GM19395 (cell line): ENCODE results near the gene ARL15.

ENCODE experiments used
- ATAC-seq: cut with Tn5 transposase; IDR thresholded peaks from one replicate; pipeline ENCODE4 v1.9.1; 2021; ENCODE audit warnings: mild to moderate bottlenecking, moderate library complexity; ENCODE audit not compliant: unreplicated experiment

ARL15 gene

GRCh38 chr5:54315736-54316528 lies 5.6 kb upstream of the ARL15 start:
- ATAC-seq, result no peak

DNA sequence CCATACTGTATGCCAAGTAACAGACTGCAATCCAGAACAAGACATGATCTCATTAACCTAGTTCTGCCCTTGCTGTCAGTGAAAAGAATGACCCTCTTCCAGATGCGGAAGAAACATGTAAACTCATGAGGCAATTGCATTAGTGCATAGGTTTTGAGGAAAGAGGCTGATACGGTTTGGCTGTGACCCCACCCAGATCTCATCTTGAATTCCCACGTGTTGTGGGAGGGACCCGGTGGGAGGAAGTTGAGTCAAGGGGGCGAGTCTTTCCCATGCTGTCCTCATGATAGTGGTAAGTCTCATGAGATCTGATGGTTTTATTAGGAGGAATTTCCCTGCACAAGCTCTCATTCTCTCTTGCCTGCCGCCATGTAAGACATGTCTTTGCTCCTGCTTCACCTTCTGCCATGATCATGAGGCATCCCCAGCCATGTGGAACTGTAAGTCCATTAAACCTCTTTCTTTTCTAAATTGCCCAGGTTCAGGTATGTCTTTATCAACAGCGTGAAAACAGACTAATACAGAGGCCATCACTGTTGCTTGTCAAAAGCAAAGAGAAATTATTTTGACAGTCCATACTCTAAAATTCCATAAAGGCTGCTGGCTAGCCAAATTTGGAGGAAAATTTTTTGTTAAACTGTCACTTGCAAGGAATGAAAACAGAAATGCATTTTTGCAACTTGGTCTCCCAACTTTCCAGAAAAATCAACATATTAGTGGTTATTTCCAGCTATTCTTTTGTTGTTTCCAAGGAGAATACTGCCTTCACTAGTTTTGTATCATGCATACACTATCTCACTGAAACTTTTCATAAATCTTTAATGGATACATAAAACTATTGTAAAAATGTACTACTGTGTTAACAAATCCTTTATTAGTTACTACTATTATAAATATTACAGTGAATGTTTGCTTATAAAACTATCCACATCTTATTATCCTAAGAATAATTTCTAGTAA lies 3.2 kb upstream of the ARL15 start:
- ATAC-seq, result no peak

- ATAC-seq, result no peak
Measured at GRCh38 chr5:54312499-54312898, 2.1 kb upstream of the ARL15 start.

- ATAC-seq, result no peak
Measured at GRCh38 chr5:54311176-54311677, 854 bp upstream of the ARL15 start.

DNA sequence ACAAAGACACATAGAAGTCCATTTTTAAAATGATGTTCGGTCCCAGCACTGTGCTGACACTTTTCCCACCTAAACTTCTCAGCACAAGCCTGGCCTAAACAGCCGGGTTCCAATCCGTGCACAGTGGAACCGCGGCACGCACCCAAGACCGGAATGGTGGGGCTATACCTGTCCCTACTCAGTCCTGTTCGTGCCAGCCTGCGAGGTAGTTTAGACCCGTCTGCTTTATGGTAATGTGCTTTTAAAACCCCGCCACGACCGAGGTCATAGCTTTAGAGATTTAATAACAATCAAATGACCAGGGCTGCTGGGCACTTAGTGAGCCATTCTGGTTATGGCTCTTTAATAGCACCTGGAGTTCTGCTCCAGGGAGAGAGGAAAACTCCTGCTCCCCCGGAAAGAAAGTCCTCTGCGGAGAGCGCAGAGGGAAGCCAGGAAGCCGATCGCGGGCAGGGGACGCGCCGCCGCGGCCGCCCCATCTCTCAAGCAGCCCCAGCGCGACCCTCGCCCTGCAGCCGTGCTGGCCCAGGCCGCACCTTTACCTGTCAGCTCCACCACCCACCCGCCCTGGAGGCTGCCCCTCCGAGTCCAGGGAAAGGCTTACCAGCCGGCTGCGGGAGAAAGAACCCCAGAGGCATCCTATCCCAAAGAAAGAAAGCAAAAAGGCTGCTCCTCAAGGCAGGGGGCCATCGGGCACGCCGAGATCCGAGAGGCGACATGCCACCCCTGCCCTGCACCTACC lies 511 bp downstream of the ARL15 start:
- peak; percentile 37 for ATAC-seq

DNA sequence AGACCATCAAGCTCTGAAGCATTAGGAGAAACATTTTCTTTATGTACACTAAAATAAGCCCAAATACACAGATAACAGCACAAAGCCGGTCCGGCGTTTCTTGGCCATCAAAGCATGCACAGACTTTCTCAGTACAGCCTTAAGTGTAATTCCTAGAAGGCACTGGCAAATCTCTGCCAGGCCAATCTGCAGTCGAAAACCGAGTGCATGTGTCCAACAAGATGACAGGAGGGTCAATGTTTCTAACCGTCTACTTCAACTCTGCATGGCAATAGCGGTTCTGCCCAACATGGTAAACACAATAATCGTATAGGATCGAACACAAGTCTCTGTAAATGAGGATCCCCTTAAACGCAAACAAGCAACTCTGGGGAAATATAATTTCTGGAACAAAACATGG lies 1.1 kb downstream of the ARL15 start:
- no peak for ATAC-seq

GRCh38 chr5:54307583-54307982 lies 2.8 kb downstream of the ARL15 start:
- no peak for ATAC-seq

- no peak for ATAC-seq
Measured at GRCh38 chr5:54306893-54307292, 3.5 kb downstream of the ARL15 start.

- ATAC-seq, result no peak
Measured at GRCh38 chr5:54305737-54306136, 4.6 kb downstream of the ARL15 start.

DNA sequence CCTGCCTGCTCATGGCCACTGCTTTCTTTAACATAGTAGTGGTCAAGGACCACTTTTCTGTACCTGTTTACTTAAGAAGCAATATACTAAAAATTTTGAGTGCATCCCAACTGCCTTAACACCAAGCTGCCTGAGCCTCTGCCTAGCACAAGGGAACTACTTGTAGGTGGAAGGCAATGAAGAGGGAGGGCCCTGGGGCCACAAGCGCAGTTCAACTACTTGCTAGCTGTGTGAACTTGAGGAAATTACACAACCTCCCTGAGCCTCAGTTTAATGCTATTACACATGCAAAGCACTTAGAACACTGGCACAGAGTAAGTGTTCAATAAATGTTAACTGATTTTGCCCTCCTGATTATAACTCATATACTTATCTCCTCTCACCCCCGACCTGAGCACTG lies 6.3 kb downstream of the ARL15 start:
- ATAC-seq, result no peak

- no peak for ATAC-seq
Measured at GRCh38 chr5:54302267-54302687, 8.1 kb downstream of the ARL15 start.

DNA sequence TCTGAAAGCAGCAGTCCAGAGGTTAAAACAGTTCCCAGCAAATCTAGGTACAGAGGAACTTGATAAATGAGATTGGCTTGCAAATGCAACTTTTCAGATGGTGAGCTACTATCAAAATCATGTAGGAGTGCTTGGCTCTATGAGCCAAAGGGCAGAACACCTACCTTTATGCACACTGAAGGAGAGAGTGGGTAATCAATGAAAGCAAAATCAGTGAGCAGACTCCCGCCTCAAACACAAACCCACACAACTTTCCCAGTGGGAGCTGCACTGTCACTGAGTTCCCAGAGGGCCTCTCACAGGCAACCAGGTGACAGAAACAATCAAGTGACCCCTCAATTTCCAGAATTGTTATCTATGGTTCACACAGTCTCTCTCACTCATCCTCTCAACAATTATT lies 8.5 kb downstream of the ARL15 start:
- ATAC-seq, result no peak

- no peak for ATAC-seq
Measured at GRCh38 chr5:54301220-54301619, 9.2 kb downstream of the ARL15 start.

GRCh38 chr5:54298947-54299346 lies 11.4 kb downstream of the ARL15 start:
- ATAC-seq, result no peak

GRCh38 chr5:54296386-54296785 lies 14.0 kb downstream of the ARL15 start:
- ATAC-seq, result no peak

DNA sequence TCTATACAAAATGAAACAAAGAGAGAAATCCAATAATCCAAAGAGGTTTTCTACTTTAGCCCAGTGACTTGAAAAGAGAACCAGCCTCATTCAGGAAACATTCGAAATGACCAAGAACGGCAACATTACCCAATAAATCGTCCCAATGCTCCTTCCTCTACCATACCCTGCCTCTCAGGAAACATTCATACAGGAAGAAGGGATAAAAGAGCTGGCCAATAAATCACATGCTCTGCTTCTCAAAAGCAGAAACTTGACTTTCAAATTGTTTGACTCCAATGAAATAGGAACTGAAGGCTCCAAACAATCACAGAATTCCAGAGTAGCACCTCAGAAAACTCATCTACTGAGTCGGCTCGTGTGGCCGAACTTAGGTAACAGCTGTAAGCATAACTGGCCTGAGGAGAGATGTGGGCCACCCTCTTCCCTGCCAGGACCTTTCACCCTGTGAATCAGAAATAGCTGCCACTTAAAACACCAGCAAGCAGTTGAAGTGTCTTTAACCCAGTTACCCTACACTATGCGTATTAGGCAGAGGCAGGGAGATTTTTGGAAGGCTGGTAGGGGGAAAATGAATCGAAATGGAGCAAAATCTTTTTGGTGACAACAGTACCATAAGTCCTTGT lies 14.6 kb downstream of the ARL15 start:
- no peak for ATAC-seq

GRCh38 chr5:54294097-54294667 lies 16.2 kb downstream of the ARL15 start:
- no peak for ATAC-seq

- no peak for ATAC-seq
Measured at GRCh38 chr5:54292866-54293265, 17.5 kb downstream of the ARL15 start.

DNA sequence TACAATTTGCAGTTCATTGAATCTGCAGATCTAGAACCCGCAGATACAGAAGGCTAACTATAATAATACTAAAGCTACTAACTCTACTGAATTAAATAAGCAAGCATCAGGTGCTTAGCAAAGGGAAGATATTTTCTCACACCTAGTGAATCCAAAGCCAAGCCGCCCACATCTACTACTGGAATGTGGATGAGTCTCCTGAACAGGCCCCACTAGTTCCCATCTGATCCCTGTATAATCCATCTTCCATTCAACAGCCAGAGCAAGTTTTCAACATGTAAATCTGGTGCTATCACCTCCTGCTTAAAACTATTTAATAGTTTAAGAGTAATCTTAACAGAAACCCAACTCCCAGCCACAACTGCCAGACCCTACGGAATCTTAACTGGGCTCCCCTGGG lies 18.9 kb downstream of the ARL15 start:
- no peak for ATAC-seq

DNA sequence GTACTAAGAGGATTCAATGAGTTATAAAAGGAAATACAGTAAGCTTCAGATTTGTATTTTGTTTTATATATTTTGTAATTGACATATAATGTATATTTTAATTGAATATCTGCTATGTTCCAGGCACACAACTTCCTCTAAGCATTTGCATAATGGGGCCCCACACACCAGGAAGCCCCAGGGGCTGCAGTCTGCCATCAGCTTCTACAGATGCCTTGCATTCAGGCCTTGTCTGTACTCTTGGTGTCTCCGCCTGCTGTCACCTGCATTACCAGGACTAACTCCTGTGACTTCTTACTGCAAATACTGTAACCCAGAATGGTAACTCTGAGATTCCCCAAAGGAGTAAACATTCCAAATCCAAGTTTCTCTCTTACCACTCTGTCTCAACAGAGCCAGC lies 20.6 kb downstream of the ARL15 start:
- ATAC-seq, result no peak
